ENCODE results near the gene FCMR. TPM values are rescaled to one million over a fixed set of nuclear protein-coding genes. Genes with fewer than 3 reads are reported as not detected.

FCMR gene
- total and polyA plus RNA-seq, 4 donors, result 0.70 to 3.6 (median 1.7) TPM

- Histone ChIP-seq H3K36me3 (ENCODE audit: control insufficient read depth in 4 of 4, insufficient read depth in 3 of 4, low read depth in 1 of 4, low read length in 3 of 4) (no peaks in the 10 kb centered on the region), H3K27me3 (ENCODE audit: control insufficient read depth in 4 of 4, insufficient read depth in 4 of 4, low read length in 3 of 4) (peaks cover 0 to 3% (median 0%) of the 10 kb centered on the region in 4 donors), H3K9ac (ENCODE audit: low read depth in 1 of 2, low read length in 2 of 2) (no peak overlapping the region), H3K9me3 (ENCODE audit: control insufficient read depth in 4 of 4, low read length in 3 of 4) (no peaks in the 10 kb centered on the region), H3K4me3 (ENCODE audit: low read depth in 1 of 3, low read length in 3 of 3) (no peak overlapping the region), H3K27ac (ENCODE audit: low read depth in 1 of 2, low read length in 2 of 2) (no peak overlapping the region), H3K4me1 (ENCODE audit: control insufficient read depth in 4 of 4, insufficient read depth in 4 of 4, low read length in 3 of 4) (peaks cover 0 to 8% (median 4%) of the 10 kb centered on the region in 4 donors)
- WGBS, result 47% methylated on average over 1 of the region's 1 CpG
- TF ChIP-seq MAX (IDR thresholded peaks at IDR 0.05) (no peak), HNF4A (conservative IDR thresholded peaks at IDR 0.05) (no peak), HNF4G (IDR thresholded peaks at IDR 0.05) (no peak), SP1 (IDR thresholded peaks at IDR 0.05) (no peak), TAF1 (conservative IDR thresholded peaks at IDR 0.05) (no peak), JUND (IDR thresholded peaks at IDR 0.05) (no peak), NR2F2 (IDR thresholded peaks at IDR 0.05) (no peak), CTCF (IDR thresholded peaks at IDR 0.05; ENCODE audit: low read depth, low read length, missing input control) (no peak), ZBTB33 (IDR thresholded peaks at IDR 0.05) (no peak), FOXA2 (IDR thresholded peaks at IDR 0.05) (no peak), GABPA (IDR thresholded peaks at IDR 0.05 in 1 of 2, conservative IDR thresholded peaks at IDR 0.05 in 1 of 2) (no peak), YY1 (IDR thresholded peaks at IDR 0.05) (no peak), RXRA (IDR thresholded peaks at IDR 0.05) (no peak), RAD21 (IDR thresholded peaks at IDR 0.05) (no peak), EGR1 (IDR thresholded peaks at IDR 0.05; ENCODE audit: low read depth in 2 of 2) (no peak), FOXA1 (IDR thresholded peaks at IDR 0.05) (no peak), ATF3 (IDR thresholded peaks at IDR 0.05) (no peak)
- TF ChIP-seq, protein P1, sequence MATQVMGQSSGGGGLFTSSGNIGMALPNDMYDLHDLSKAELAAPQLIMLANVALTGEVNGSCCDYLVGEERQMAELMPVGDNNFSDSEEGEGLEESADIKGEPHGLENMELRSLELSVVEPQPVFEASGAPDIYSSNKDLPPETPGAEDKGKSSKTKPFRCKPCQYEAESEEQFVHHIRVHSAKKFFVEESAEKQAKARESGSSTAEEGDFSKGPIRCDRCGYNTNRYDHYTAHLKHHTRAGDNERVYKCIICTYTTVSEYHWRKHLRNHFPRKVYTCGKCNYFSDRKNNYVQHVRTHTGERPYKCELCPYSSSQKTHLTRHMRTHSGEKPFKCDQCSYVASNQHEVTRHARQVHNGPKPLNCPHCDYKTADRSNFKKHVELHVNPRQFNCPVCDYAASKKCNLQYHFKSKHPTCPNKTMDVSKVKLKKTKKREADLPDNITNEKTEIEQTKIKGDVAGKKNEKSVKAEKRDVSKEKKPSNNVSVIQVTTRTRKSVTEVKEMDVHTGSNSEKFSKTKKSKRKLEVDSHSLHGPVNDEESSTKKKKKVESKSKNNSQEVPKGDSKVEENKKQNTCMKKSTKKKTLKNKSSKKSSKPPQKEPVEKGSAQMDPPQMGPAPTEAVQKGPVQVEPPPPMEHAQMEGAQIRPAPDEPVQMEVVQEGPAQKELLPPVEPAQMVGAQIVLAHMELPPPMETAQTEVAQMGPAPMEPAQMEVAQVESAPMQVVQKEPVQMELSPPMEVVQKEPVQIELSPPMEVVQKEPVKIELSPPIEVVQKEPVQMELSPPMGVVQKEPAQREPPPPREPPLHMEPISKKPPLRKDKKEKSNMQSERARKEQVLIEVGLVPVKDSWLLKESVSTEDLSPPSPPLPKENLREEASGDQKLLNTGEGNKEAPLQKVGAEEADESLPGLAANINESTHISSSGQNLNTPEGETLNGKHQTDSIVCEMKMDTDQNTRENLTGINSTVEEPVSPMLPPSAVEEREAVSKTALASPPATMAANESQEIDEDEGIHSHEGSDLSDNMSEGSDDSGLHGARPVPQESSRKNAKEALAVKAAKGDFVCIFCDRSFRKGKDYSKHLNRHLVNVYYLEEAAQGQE (IDR thresholded peaks at IDR 0.05), result no peak
- no peak for DNase-seq (ENCODE audit: low spot score)
Observed at GRCh38 chr1:206863266-206863665, 58.5 kb downstream of the FCMR start.

All from liver (tissue), 9 donors.